ENCODE results near the gene HCRTR2.

GRCh38 chr6:55174211-55175026, at the start of gene HCRTR2:
- TF ChIP-seq CTCF (IDR thresholded peaks at IDR 0.05; ENCODE audit: low read depth, low read length, poor library complexity, severe bottlenecking) (no peak), EZH2phosphoT487 (IDR thresholded peaks at IDR 0.05; ENCODE audit: borderline replicate concordance, low read length) (no peak)
